NCI-H82 treated with DMSO at 0.1 percent for 48 hours (cell line): ENCODE data around the gene HEG1.

Experiments
- DNase-seq: peaks from one replicate; lab custom pipeline; 2025; ENCODE audit not compliant: unreplicated experiment; lab: John Stamatoyannopoulos, UW

Gene HEG1

DNA sequence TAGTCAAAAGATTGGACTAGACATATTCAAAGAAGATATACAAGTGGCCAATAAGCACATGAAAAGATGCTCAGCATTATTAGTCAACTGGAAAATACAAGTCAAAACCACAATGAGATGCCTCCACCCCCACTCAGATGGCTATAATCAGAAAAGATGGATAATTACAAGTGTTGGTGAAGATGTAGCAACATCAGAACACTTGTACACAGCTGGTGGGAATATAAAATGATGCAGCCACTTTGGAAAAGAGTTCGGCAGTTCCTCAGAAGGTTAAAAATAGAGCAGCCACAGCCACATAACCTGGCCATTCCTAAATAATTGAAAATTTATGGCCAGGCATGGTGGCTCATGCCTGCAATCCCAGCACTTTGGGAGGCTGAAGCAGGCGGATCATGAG lies 38.4 kb downstream of the HEG1 start:
- DNase-seq = no peak

DNA sequence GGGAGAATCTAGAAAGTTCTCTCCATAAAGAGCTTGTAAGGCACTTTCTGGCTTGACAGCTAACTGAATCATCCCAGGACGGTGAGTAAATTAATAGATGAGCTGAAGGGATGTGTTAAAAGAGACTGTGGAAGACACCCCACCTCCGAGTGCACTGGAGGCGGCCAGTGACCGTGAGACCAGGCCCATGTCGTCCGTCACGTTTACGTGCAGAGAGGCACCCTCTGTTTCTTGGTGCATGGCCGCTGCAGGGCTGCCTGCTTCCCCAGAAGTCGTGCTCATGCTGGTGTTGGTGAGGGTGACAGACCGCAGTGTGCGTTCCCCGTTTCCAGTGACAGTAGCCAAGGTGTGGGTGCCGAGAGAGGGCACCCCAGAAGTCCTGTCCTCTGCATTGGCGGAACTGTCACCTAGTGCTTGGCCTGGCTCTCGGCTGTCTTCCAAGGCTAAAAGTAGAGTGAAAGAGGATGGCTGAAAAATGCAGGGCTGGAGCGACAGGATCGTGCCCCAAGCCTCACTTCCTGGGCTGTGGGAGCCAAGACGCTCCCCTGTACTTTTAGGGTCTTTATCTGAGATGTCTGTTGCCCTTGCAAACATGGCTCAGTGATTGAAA lies 41.1 kb downstream of the HEG1 start:
- DNase-seq = no peak

GRCh38 chr3:125013095-125013494 lies 42.7 kb downstream of the HEG1 start:
- DNase-seq = no peak

GRCh38 chr3:125011941-125012340 lies 43.9 kb downstream of the HEG1 start:
- peak; percentile 20 for DNase-seq

GRCh38 chr3:125010393-125010792 lies 45.4 kb downstream of the HEG1 start:
- DNase-seq = no peak

DNA sequence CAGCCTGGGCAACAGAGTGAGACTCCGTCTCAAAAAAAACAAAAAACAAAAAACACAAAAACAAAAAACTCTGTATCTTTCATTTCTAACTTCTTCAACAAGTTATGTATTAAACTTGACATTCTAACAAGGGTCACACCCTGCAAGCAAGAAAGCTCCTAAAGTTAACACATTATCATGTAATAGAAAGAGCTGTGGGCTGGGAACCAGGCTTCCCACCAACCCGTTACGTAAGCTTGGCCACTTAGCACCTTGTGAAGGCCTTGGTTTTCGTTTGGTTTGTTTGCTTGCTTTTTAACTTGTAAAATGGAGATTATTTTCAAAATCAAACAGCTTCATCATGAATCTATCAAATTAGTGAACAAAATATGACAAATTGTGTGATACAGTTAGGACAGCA lies 47.0 kb downstream of the HEG1 start:
- DNase-seq = no peak

- DNase-seq = no peak
These were observed 49.5 kb downstream of the HEG1 start for GRCh38 chr3:125006291-125006731.

GRCh38 chr3:125005676-125006075 lies 50.1 kb downstream of the HEG1 start:
- DNase-seq = no peak

GRCh38 chr3:125005222-125005621 lies 50.6 kb downstream of the HEG1 start:
- DNase-seq = no peak

DNA sequence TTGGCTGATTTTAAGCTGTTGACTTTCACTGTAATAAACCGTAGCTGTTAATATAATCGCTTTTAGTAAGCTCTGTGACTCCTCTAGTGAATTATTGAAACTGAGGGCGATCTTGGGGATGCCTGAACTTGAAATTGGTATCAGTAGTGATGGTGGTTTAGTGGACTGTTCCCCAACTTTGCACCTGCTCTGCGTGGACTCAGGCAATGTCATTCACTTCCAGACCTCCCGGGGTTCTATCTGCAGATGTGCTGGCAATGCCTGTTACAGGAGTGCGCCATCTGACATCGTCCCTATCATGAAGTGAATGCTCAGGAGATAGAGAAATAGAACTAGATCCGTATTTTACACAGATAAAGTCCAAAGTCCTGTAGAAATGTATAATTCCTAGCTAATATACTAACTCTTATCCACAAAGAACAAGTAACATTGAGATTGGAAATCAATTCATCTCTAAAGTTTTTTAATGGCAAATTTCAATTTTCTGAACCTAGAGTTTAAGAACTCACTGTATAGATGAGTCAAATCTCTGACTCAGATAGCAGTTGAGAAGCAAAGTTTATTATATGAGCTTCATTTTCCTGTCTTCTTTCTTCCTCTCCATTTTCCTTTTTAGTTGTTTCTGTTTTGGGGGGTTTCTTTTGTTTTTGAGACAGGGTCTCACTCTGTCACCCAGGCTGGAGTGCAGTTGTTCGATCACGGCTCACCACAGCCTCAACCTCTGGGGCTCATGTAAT lies 51.8 kb downstream of the HEG1 start:
- no peak for DNase-seq

DNA sequence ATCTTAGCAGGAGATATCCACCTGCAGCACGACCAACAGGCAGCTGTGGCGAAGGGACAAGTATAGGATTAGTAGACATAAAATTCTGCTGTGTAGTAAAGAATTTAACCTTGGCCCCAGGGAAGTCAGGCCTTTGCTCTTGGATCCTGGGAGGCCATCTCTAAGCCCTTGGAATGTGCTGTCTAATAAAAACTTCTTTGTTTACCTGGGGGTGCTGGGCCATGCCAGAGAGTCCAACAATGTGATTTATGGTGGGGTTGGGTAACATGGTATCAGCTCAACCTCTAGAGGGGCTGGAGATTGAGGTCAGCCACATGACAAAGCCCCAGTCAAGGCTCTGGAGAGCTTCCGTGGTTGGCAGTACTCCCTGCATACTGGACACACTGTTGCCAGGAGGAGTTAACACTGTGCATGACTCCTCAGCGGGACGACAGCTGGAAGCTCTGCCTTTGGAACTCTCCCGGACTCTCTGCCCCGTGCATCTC lies 52.4 kb downstream of the HEG1 start:
- DNase-seq = no peak

- DNase-seq = no peak
These were observed 53.1 kb downstream of the HEG1 start for GRCh38 chr3:125002414-125003368.

- DNase-seq = no peak
These were observed 54.0 kb downstream of the HEG1 start for GRCh38 chr3:125001557-125002413.

DNA sequence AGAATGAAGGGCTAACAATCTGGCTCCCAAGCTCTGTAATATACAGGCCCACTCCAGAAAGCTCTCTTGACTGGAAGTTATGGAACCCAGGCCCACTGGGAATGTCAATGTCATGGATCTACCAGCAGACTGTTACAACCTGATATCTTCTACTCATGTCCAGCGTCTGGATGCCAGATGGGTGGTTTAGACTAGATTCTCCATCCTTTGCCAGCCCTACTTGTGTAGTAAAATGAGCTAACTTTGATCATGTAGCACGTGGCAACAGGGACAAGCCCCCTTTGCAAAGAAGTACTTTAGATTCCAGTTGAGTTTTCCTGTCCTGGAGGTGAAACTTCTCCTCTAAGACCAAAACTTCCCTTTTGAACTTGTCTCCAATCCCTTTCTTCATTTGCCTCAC lies 55.1 kb downstream of the HEG1 start:
- DNase-seq = no peak

- no peak for DNase-seq
These were observed 55.8 kb downstream of the HEG1 start for GRCh38 chr3:124999897-125000435.

DNA sequence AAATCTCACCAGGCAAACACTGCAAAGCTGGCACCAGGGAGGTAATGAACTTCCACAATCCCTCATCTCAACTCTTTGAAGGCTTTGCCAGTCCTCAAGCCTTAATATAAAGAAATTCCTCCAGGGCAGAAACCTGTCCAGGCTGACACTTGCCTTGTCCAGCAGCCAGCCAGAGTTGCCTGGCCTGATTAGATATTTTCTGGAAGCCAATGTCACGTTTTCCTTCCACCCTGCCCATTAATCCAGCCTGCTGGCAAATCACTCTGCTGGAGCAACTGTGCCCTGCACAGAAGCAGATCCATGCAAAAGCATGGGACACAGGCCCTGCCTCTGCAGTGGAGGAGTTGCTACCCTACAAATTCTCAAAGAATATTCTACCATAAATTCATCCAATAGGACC lies 56.5 kb downstream of the HEG1 start:
- no peak for DNase-seq

GRCh38 chr3:124998247-124998630 lies 57.6 kb downstream of the HEG1 start:
- no peak for DNase-seq

- no peak for DNase-seq
These were observed 58.2 kb downstream of the HEG1 start for GRCh38 chr3:124997303-124998246.

- peak; percentile 9 for DNase-seq
These were observed 60.3 kb downstream of the HEG1 start for GRCh38 chr3:124995460-124995994.
